Panc1 (cell line): Measurements from ENCODE around the gene CYTH3.

Experiments used
- CTCF ChIP-seq: fragments of 450-650 bp; IDR thresholded peaks from 2 replicates; pipeline ENCODE4 v1.5.1; 2017; ENCODE audit warnings: mild to moderate bottlenecking
- POLR2AphosphoS5 ChIP-seq: IDR thresholded peaks from 2 replicates; pipeline ENCODE4 v1.6.1; 2012; ENCODE audit warnings: mild to moderate bottlenecking, low read depth, low read length, moderate library complexity
- REST ChIP-seq, 2 experiments: IDR thresholded peaks; 2 replicates each; pipeline ENCODE4 v1.6.1; 2011 to 2012; ENCODE audit warnings: low read depth in 2 of 2, control low read depth in 1 of 2, low read length in 1 of 2, mild to moderate bottlenecking in 1 of 2, moderate library complexity in 1 of 2; ENCODE audit not compliant: insufficient read depth in 1 of 2
- SIN3A ChIP-seq: IDR thresholded peaks from 2 replicates; pipeline ENCODE4 v1.6.1; 2012; ENCODE audit warnings: low read depth, mild to moderate bottlenecking, low read length, moderate library complexity, borderline replicate concordance; ENCODE audit not compliant: insufficient read depth

- TF ChIP-seq CTCF = no peak
- TF ChIP-seq POLR2AphosphoS5 = no peak
- TF ChIP-seq SIN3A = no peak
- TF ChIP-seq REST (IDR thresholded peaks at IDR 0.05; ENCODE audit: insufficient read depth in 1 of 2, low read depth in 2 of 2, low read length in 1 of 2) = no peak
Measured at GRCh38 chr7:6203381-6203780, 69.0 kb downstream of the CYTH3 start.
